Mammary epithelial cell (primary cell): ENCODE results near the gene RPUSD1.

Experiments
- CTCF ChIP-seq, 2 donors: IDR thresholded peaks in 1 of 2; conservative IDR thresholded peaks in 1 of 2; 2 replicates each; pipeline ENCODE4 v1.5.1; 2011 to 2012; ENCODE audit warnings: inconsistent platforms in 2 of 2, low read length in 2 of 2, mild to moderate bottlenecking in 2 of 2, control low read depth in 1 of 2, low read depth in 1 of 2; ENCODE audit not compliant: insufficient read depth in 1 of 2; ENCODE audit errors: extremely low read depth in 1 of 2
- EZH2 ChIP-seq: IDR thresholded peaks from 2 replicates; pipeline ENCODE4 v1.6.1; 2012; ENCODE audit warnings: low read length, inconsistent platforms, borderline replicate concordance

- TF ChIP-seq CTCF (conservative IDR thresholded peaks at IDR 0.05 in 1 of 2, IDR thresholded peaks at IDR 0.05 in 1 of 2; ENCODE audit: extremely low read depth in 1 of 2, insufficient read depth in 1 of 2, low read depth in 1 of 2, low read length in 2 of 2) (no peak), EZH2 (no peak)
These were observed 39.2 kb downstream of the RPUSD1 start for GRCh38 chr16:749010-749409.
